Measurements from ENCODE around the gene ERICH6.
A peak's percentile ranks its signal among the peaks of the same experiment; 100 is the strongest.

ERICH6 gene

DNA sequence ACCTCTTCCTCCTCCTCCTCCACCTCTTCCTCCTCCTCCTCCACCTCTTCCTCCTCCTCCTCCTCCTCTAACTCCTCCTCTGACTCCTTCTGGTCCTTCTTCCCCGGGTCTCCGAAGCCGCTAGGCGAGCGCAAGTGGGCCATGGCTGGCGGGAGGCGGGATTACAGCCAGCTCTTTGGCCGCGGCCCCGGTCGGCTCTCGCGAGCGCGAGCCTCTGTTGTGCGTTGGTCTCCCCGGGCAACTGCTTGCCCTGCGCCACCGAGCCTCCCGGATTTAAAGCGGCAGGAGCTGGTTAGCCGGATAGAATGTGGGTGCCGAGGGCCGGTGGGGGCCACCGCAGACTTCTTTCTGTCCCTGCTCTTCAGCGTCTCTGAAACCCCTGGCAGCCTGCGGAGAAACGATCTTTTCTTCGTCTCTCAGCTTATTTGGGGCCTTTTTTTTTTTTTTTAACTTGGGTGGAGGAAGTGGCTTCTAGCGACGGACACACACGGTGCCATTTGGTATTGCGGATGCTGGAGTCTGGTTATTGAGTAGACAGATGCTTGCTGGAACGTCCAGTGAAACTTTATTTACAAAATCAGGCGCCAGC, at the start of gene ERICH6:
ERICH6 (minus strand) TSS at position 165 of the 589 bp plus-strand sequence; CDS start at position 143, 22 bp downstream.
- DNase-seq, result peak; percentile 73

DNA sequence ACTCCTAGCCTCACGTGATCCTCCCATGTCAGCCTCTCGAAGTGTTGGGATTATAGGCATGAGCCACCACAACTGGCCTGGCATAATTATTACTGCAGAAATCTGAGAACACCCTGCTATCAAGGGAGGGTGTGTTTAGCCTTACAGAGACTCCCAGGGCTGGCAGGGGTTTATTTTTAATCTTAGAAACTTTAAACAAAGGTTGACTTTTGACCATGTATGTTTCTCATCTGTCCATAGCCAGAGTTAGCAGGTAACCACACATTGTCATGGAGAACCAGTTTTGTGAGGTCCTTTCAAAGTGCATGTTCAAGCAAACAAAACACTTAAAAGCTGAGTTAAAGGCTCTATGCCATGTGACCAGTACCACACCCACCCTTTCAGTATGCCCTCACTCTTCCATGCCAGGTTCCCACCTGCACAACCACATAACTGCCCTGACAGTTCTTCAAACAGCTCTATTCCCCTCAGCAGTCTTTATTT, 48.1 kb upstream of the ERICH6 start:
- DNase-seq, result no peak

DNA sequence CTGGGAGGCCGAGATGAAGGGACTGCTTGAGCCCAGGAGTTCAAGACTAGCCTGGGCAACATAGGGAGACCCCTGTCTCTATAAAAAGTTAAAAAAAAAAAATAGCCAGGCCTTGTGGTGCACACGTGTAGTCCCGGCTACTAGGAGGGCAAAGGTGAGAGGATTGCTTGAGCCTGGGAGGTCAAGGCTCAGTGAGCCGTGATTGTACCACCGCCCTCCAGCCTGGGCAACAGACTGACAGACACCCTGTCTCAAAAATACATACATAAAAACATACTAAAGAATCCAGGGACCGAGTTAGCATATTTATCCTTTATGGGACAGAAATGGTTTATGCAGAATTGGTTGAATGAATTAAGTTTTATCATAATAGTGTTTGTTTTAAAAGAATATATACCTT, 45.5 kb upstream of the ERICH6 start:
- no peak for DNase-seq

DNA sequence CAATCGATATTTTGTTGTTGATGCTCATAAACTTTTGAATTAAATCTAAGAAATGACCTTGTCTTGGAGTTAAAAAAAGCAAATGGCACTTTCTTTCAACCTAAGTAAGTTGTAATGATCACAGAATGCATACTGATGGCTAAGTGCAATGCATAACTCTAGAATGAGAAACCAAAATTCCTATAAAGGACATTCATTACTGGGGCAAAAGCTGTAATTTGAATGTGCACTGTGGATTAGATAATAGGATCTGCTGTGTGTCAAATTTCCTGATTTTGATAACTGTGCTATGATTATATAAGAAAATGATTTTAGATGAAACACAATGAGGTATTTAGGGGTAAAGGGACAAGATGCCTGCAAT, 44.9 kb upstream of the ERICH6 start:
- DNase-seq, result no peak

DNA sequence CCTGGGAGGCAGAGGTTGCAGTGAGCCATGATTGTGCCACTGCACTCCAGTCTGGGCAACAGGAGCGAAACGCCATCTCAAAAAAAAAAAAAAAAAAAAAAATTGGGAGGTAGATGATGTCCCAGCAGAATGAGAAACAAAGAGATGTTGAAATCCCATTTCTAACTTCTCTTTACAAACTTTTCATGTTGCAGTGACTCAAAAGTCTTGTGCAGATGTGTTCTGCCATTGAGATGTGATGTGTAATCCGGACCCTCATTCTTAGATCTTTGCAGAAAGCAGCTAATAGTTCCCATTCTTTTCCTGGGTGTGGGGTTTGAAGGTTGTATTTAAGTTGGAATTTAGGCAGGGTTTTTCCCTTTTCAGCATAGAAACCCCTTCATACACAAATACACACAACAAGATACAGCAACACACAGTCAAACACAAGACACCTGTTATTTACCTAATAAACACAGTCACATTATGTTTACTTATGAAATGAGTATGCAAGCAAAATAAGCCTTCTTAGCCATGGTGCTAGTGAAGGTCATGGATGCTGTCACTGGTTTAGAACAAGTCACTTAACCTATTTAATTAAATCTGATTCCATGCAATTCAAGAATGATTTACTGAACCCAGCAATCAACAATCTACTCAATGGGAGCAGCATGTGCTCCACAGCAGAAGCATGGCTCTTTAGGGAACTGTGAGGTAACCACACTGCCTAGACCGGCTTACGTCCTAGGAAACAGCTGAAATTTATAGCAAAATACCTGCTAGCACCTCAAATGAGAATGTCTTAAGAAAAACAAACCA, 44.4 kb upstream of the ERICH6 start:
- DNase-seq, result no peak

DNA sequence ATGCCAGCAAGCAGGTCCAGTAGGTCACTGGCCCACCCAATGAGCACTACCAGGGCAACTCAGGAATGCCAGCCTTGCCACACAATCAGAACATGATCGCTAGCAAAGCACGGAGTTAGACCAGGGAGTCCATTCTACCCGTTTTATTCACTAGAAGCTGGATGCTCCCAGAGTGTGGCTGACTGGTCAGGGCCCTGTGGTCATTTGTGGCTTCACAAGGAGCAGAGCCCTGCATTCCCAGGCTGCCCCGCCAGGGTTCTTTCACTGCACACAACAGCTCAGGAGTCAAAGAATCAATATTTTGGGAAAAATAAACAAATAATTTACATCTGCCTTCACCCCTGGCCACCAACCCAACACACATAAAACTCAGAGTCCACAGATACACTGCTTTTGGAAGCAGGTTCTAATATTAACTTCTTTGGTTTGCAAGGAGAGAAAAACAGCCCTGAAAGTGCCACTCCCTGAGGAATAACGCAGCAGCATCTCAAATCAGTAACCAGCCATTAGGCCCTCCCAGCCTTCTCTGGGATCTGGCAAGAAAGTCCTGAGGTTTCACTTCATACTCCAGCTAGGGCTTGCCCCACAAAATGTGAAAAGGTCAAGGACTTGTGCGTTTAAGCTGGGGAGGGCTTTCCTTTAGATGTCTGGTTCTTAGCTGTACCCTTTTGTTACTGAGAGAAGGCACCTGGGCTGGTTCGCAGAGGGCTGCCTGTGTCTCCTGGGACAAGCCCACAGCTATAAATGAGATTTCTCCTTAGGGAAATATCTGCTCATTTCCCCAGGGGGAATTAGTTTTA, 43.3 kb upstream of the ERICH6 start:
- no peak for DNase-seq

DNA sequence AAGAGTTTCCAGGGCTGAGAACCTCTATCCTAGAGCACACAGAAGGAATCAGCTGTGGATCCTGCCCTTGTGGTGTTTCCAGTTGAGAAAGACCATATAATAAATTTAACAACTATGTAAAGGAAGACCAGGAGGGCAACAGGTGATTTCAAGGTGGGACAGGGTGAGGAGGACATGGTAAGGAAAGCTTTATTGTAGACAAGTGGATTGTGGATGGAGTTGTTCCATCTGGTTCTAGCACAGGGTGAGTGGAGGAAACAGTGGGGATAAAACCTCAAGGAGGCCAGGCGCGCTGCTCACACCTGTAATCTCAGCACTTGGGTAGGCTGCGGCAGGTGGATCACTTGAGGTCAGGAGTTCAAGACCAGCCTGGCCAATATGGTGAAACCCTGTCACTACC, 42.1 kb upstream of the ERICH6 start:
- DNase-seq, result no peak

DNA sequence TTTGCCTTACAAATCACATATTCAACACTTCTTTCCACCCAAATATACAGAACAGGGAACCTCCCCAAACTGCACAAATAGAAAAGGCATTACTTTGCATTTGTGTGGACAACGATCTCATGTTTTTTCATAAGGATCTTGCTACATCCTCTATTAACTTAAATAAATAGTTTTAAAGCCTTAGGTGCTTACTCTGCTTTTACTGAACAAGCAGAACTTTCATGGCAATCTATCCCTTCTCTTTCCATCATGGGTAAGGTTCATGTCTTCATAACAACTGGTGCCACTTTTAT, 41.1 kb upstream of the ERICH6 start:
- no peak for DNase-seq

DNA sequence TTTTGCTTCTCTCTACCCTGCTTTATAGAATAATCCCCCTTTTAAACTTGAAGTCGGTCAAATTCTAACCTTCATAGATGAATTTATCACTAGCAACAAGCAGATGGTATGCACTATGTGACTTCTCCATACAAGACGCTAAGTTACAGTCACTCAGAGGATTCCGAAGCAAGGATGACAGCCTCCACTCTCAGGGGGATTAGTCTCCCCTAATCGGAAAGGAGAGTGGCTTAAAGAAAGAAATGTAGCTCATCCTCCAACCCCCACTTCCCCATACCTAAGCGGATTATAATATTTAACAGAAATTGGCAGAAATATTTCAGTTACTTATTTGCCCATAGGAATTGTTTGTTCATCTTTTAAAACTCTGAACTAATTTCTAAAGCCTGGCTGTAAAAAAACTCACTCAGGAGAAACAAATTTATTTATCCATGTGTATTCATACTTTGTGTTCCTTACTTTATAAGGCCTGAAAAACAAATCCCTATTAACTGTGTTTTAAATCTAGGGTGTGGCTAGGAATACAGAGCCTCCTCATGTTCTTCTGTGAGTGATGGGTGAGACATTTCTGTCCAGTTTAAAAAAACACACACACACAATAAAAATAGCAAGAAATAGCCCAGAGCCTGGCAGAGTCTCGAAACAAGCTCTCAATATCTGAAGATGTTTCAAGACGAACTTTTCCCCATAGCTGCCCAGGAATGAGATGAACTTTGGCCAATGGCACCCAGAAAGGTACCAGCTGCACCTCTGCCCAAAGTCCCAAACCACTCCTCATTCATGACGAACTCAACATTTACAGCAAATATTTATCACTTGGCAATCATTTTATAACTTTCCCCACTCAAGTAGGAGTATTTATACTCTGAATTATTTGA, 40.6 kb upstream of the ERICH6 start:
- DNase-seq, result no peak

DNA sequence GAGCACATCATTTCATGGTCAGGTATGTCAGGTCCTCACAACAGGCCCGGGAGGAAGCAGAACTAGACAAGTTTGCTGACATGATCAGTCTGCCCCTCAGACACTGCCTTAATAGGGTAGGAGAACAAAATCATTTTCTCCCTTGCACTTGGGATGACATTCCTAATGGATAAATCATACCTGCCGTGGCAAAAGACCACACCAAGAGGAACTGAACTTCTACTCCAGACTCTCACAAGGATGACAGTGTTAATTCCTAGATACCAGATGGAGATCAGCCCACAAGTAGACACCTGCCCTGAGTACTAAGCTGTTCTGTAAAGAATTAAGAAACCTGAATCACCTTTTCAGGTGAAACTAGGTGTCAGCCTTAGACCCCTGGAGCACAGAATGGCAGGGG, 39.8 kb upstream of the ERICH6 start:
- no peak for DNase-seq

DNA sequence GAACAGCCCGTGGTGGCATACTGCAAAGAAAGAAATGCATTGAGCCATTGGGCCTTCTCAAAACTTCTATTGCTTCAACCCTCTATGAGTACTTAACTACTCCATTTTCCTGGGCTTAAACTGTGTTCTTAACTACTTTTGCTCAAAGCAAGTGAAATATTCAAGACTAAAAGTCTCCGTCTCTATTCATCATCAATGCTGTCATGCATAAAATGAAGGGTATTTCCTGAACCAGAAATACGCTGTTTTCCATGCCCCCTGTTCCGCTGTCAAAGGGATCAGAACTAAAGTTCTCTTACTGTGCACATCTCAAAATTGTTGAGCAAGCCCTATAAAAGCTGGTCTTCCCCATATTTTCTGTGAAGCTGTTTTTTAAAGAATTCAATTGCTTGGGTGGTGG, 39.0 kb upstream of the ERICH6 start:
- no peak for DNase-seq

DNA sequence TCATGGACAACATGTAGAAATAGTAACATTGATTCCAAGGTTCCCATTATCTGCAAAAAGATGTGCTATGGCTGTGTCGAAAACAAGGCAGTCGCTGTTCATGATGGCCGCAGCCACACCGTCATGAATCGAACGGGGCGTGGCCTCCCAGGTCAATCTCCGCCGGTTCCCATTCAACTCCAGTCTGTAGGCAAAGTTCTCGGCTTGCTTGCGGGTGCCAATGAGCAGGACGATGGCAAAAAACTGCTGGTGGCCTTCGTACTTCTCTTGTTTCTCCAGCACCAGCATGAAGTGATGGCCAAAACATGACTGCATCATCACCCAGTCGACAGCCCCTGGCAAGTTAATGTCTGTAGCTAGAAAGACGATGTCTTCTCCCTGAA, 38.4 kb upstream of the ERICH6 start:
- DNase-seq, result no peak

DNA sequence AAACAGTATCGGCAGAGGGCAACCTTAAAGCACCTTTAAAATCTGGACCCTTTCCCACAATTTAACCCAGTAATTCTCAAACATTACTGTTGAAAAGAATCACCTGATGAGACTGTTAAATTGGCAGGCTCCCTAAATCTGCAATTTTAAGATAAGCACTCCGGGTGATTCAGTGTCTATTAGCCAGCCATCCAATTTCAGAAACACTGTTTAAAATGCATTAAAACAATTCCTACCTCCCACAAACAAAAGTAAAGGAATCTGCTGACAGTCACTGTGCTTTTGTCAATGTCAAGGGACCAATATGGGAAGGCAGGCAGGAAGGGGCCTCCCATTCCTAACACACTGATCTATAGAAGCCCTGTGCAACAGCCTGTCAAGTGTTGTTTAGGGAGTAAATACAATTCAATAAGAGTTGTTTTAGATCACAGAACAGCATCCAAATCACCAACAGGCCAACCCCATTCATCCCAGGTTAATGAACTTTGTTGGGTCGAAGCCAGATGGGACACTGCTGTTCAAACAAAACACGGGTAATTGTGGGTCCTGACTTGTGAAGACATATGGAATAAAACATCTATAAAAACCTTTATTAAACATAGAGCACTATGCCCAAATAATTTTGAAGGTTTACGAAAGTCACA, 37.9 kb upstream of the ERICH6 start:
- no peak for DNase-seq

DNA sequence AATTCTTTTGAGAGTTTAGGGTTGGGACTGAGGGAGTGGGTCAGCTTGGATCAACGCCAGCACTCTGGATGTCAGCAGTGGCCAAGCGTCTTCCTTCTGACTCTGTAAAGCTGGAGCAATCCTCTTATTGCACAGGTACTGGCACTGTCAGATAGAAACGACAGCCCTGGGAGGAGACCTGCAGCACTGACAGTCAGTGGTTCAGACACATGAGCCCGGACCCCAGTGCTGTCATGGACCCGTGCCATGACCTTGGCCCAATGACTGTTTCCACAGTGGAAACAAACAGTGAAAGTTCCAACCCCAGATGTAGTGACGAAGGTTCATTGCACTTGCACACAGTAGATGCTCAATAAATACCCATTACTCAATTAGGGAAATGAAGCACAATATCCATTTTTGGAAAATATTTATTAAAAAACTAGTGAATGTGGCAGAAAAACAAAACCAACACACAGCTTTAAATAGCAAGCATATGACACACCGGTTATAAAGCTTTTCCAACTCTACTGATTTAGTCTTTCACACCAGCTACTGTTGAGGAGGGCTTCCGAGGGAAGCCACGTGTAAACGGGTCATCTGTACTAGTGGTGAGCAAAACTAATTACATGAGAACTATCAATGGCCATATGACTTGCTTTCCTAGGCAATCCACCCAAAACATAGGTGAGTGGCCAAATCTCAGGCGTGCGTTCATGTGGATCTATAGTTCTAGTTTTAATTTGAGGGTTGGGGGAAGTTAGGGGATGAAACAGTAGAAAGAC, 37.2 kb upstream of the ERICH6 start:
- DNase-seq, result no peak

DNA sequence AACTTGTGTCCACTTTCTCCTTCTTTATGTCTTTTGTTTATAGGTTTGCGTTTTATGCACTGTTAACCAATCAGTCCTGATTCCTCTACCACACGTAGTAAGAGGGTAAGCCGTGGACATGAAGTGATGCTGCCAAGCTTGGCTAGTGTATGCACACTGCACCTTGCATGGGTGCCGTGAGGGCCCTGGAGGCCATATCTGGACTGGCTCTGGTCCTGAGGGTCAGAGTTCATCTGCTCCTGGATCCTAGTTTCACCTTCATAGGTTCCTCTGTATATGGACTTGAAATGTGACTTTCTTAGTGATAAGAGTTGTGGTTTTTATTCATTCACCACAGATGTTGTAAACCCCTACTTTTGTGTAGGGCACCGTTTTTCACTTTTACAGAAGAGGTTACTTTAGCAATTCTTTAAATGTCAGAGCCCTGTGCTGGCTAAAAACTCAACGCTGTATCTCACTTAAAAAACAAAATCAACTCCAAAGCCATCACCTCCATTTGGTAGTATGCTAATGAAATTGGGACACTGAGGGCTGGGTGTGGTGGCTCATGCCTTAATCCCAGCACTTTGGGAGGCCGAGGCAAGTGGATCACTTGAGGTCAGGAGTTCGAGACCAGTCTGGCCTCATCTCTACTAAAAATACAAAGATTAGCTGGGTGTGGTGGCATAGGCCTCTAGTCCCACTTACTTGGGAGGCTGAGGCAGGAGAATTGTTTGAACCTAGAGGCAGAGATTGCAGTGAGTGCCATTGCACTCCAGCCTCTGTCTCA, 36.3 kb upstream of the ERICH6 start:
- no peak for DNase-seq

DNA sequence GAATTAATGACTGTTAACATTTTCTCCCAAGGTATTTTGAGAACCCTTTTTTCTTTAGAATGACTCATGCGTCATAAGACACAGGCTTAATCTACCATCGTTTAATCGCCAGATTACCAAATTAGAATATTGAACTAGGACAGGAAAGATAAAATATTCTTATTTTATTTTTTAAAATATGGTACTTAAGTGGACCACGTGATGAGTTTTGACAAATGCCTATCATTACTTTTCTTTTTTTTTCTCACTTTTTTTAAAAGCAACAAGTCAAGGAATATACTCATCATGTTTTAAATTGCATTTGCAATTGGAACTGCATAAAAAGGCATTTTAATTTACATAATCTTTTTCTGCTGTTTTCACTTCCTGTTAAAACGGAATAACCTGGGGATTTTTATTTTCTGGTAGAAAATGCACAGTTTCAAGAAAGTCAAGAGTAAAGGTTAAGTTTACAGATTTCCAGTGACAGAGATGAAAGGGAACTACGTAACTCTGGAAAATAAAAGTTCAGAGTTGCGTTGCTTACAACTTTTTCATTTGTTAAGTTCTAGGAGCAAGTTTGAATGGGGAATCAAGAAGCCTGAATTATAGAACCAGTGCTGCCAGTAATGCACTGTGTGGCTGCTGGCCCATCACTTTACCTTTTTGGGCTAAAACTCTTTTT, 35.6 kb upstream of the ERICH6 start:
- no peak for DNase-seq

DNA sequence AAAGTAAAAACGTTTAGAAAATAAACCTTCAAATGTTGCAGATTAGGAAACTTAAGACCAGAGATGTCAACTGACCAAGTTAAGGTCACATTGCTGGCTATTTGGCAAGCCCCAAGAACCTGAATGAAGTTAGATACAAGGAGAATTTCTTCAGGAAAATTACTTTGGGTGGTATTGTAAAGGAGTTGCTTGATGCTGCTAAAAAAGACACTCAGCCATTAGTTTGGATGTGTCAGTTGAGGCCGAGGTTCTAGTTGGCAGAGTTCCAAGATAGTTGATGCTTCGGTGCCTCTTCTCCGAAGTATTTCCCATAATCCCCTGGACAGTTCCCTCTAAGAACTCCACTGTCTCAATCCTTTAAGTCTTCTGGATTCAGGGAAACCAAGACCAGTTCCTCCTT, 35.0 kb upstream of the ERICH6 start:
- DNase-seq, result no peak

DNA sequence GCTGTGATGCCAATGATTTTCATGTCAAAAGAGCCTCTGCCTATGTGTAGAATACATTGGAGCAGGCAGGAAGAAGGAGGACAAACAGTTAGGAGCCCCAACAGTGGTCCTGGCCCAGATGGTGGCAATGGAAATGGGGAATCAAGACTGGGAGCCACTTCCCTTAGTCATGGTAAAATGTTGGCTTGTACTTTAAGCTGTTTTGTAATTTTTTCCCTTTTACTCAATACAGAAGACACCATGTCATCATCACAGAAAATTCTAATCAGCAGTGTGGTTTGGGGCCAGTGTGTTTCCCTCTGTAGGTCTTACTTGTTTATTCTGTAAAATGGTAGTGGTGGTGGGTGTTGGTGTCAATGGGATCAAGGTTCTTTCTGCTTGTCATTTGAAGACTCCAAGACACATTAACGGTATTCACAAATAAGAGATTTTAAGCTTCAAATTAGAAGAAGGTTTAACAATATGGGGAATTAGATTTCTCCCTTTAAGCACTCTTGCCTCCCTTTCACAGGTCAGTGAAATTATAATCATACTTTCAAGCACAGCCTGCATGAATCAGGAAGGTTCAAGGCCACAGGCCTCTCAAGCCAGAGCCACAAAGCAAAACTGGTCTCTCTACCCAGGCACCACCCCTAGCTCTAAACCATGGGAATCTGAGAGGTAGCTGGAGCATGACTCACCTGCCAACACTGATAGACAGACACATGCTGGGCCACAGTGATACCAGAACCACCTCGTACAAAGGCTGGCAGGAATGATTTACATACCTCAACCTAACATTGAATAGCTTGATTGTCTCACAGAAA, 34.4 kb upstream of the ERICH6 start:
- peak; percentile 29 for DNase-seq
